H1 (cell line): ENCODE data around the gene TMEM266. TPM values are rescaled to one million over a fixed set of nuclear protein-coding genes. Genes with fewer than 3 reads are reported as not detected.

ENCODE experiments used
- RFX5 ChIP-seq: IDR thresholded peaks from 2 replicates; pipeline ENCODE4 v1.6.1; 2011; ENCODE audit warnings: low read depth, low read length, improper control_type of control experiment, borderline replicate concordance
- TEAD4 ChIP-seq: IDR thresholded peaks from 2 replicates; pipeline ENCODE4 v1.6.1; 2012; ENCODE audit warnings: low read depth, low read length, inconsistent platforms, mixed read lengths
- polyA plus RNA-seq, 7 experiments: library from polyadenylated mRNA; depleted of rRNA in 3 of 7; stranded (reverse) in 5 of 7; unstranded in 2 of 7; fragments of >200 nt in 5 of 7; fragments of 200-250 nt in 2 of 7; gene quantifications; 1 replicate in 5 of 7; 2 replicates in 1 of 7; 4 replicates in 1 of 7; pipeline versions ENCODE4 v1.2.1 to v1.2.3, GENCODE V29; 2011 to 2013; ENCODE audit warnings: missing spikeins in 2 of 7, mixed read lengths in 2 of 7
- total RNA-seq: library from RNA; stranded (reverse); fragmentation: NEBNext Ultra II Directional; extraction: Animal tissue kit (Norgen Biotek cat#: 25700); gene quantifications from 2 replicates; pipeline ENCODE4 v1.2.1, GENCODE V29; 2021
- TF ChIP-seq, protein P1 (sequence below): IDR thresholded peaks from 2 replicates; pipeline ENCODE4 v1.6.1; 2011; ENCODE audit warnings: low read depth, mild to moderate bottlenecking, low read length; ENCODE audit not compliant: insufficient read depth

The TMEM266 gene
- total and polyA plus RNA-seq, 2 of the 8 experiments (the other 6 are each of a cell fraction or from before 2014, with no cell fraction given) = 2.6 TPM

DNA sequence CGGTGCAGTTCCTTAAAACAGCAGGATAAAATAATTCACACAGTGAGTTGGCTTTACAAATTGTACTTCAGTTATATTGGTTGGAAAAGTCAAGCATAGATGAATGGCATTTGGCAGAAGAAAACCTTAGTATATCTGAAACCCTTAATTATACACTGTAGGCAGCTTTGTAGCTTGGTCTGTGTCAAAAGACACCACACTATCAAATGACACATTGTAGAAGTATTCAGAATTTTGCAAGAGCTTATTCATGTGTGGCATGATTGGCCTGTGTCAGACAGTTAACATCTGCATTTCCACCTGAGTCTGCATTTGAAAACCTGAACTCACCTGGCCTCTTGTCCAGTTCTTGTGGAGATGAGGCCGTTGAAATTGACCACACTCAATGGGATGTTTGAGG, 13.8 kb downstream of the TMEM266 start (continued):
- TF ChIP-seq, protein P1, sequence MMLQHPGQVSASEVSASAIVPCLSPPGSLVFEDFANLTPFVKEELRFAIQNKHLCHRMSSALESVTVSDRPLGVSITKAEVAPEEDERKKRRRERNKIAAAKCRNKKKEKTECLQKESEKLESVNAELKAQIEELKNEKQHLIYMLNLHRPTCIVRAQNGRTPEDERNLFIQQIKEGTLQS = no peak
- TF ChIP-seq RFX5 (no peak), TEAD4 (no peak)
- TF ChIP-seq, all 59 proteins: peak for 0
